NCI-H2196 treated with DMSO at 0.1 percent for 48 hours (cell line): ENCODE data around the gene RTN1.
"Not testable (repeated sequence)": the region's sequence is repeated elsewhere in the genome, so short reads cannot be mapped to it uniquely, and the experiment has no call there.

Experiments
- DNase-seq: peaks from one replicate; lab custom pipeline; 2025; ENCODE audit not compliant: unreplicated experiment; lab: John Stamatoyannopoulos, UW

The RTN1 gene

GRCh38 chr14:59707778-59708561 is 162.6 kb downstream of the RTN1 start:
- DNase-seq, result no peak

GRCh38 chr14:59705866-59706265 is 164.7 kb downstream of the RTN1 start:
- no peak for DNase-seq

- DNase-seq, result no peak
Observed at GRCh38 chr14:59705245-59705644, 165.3 kb downstream of the RTN1 start.

GRCh38 chr14:59704054-59704645 is 166.4 kb downstream of the RTN1 start:
- DNase-seq, result no peak

- no peak for DNase-seq
Observed at GRCh38 chr14:59699442-59699841, 171.1 kb downstream of the RTN1 start.

GRCh38 chr14:59698793-59699192 is 171.8 kb downstream of the RTN1 start:
- no peak for DNase-seq

GRCh38 chr14:59695198-59695597 is 175.4 kb downstream of the RTN1 start:
- DNase-seq, result no peak

GRCh38 chr14:59691266-59691665 is 179.3 kb downstream of the RTN1 start:
- no peak for DNase-seq

- DNase-seq, result no peak
Observed at GRCh38 chr14:59690426-59690825, 180.2 kb downstream of the RTN1 start.

GRCh38 chr14:59688224-59689170 is 182.1 kb downstream of the RTN1 start:
- no peak for DNase-seq

GRCh38 chr14:59687663-59688062 is 182.9 kb downstream of the RTN1 start:
- no peak for DNase-seq

- DNase-seq, result peak; percentile 23
Observed at GRCh38 chr14:59679872-59680271, 190.7 kb downstream of the RTN1 start.

GRCh38 chr14:59678352-59678751 is 192.2 kb downstream of the RTN1 start:
- DNase-seq, result no peak

- DNase-seq, result no peak
Observed at GRCh38 chr14:59677771-59678231, 192.8 kb downstream of the RTN1 start.

GRCh38 chr14:59675394-59675793 is 195.2 kb downstream of the RTN1 start:
- no peak for DNase-seq

GRCh38 chr14:59664741-59665140 is 205.8 kb downstream of the RTN1 start:
- DNase-seq, result no peak

GRCh38 chr14:59657769-59658168 is 212.8 kb downstream of the RTN1 start:
- no peak for DNase-seq

GRCh38 chr14:59656473-59656872 is 214.1 kb downstream of the RTN1 start:
- DNase-seq, result no peak

GRCh38 chr14:59654131-59654530 is 216.4 kb downstream of the RTN1 start:
- DNase-seq, result not testable (repeated sequence)

- not testable (repeated sequence) for DNase-seq
Observed at GRCh38 chr14:59646832-59647231, 223.7 kb downstream of the RTN1 start.

GRCh38 chr14:59638885-59639284 is 231.7 kb downstream of the RTN1 start:
- DNase-seq, result no peak
